HCT116 (cell line): ENCODE data around the gene MFAP3L.

Experiments
- CEBPB ChIP-seq: IDR thresholded peaks from 2 replicates; pipeline ENCODE4 v1.6.1; 2012; ENCODE audit warnings: low read depth
- CTCF ChIP-seq, 3 experiments: fragments of 200-600 bp in 1 of 3; sonication (generic) in 1 of 3; IDR thresholded peaks in 2 of 3; conservative IDR thresholded peaks in 1 of 3; 2 replicates each; pipeline ENCODE4 v1.5.1; 2012 to 2017; ENCODE audit warnings: low read depth in 2 of 3, low read length in 2 of 3, antibody characterized with exemption in 1 of 3, borderline replicate concordance in 1 of 3, control low read depth in 1 of 3, mild to moderate bottlenecking in 1 of 3, mixed read lengths in 1 of 3, mixed run types in 1 of 3, moderate library complexity in 1 of 3; ENCODE audit not compliant: insufficient read depth in 1 of 3
- ELF1 ChIP-seq: IDR thresholded peaks from 2 replicates; pipeline ENCODE4 v1.6.1; 2012; ENCODE audit warnings: low read depth, borderline replicate concordance
- POLR2A ChIP-seq: IDR thresholded peaks from 2 replicates; pipeline ENCODE4 v1.7.0; 2011; ENCODE audit warnings: borderline replicate concordance; ENCODE audit not compliant: insufficient read depth, insufficient read length; ENCODE audit errors: extremely low read depth
- POLR2AphosphoS5 ChIP-seq: IDR thresholded peaks from 2 replicates; pipeline ENCODE4 v1.6.1; 2011; ENCODE audit warnings: mild to moderate bottlenecking, low read depth, low read length, moderate library complexity
- RAD21 ChIP-seq: IDR thresholded peaks from 2 replicates; pipeline ENCODE4 v1.6.1; 2012; ENCODE audit warnings: low read depth, mild to moderate bottlenecking
- REST ChIP-seq: IDR thresholded peaks from 2 replicates; pipeline ENCODE4 v1.6.1; 2012; ENCODE audit warnings: low read depth
- SIN3A ChIP-seq: IDR thresholded peaks from 2 replicates; pipeline ENCODE4 v1.6.1; 2012; ENCODE audit warnings: low read depth
- SRF ChIP-seq: IDR thresholded peaks from 2 replicates; pipeline ENCODE4 v1.6.1; 2012; ENCODE audit warnings: low read depth
- ZFX ChIP-seq: fragments of 450-650 bp; IDR thresholded peaks from 2 replicates; pipeline ENCODE4 v1.6.1; 2017
- ZNF274 ChIP-seq: fragments of 200-500 bp; sonication (Bioruptor generic); IDR thresholded peaks from 2 replicates; pipeline ENCODE4 v1.6.1; 2014; ENCODE audit warnings: mild to moderate bottlenecking, low read depth, low read length, inconsistent platforms

- TF ChIP-seq POLR2A, result no peak
- no peak for TF ChIP-seq RAD21
- no peak for TF ChIP-seq CTCF (IDR thresholded peaks at IDR 0.05 in 2 of 3, conservative IDR thresholded peaks at IDR 0.05 in 1 of 3; ENCODE audit: borderline replicate concordance in 1 of 3, insufficient read depth in 1 of 3, low read depth in 2 of 3, low read length in 2 of 3)
- TF ChIP-seq REST, result no peak
- no peak for TF ChIP-seq ZFX
- TF ChIP-seq ELF1, result no peak
- TF ChIP-seq CEBPB, result no peak
- TF ChIP-seq ZNF274, result no peak
- TF ChIP-seq SIN3A, result no peak
- no peak for TF ChIP-seq SRF
- TF ChIP-seq POLR2AphosphoS5, result no peak
Observed at GRCh38 chr4:170005472-170005871, 20.7 kb downstream of the MFAP3L start.
